Smooth muscle cell (in vitro differentiated cells): ENCODE data around the gene MED13L. TPM values are rescaled to one million over a fixed set of nuclear protein-coding genes. Genes with fewer than 3 reads are reported as not detected.
A peak's percentile ranks its signal among the peaks of the same experiment; 100 is the strongest.

Source experiments
- DNase-seq: peaks from one replicate; lab custom pipeline; 2025; ENCODE audit not compliant: unreplicated experiment; lab: John Stamatoyannopoulos, UW
- H2AFZ ChIP-seq: fragments of 200-600 bp; sonication (generic); 2 replicates; pipeline ENCODE4 v1.6.0; 2016; ENCODE audit warnings: antibody characterized with exemption, low read depth, mild to moderate bottlenecking
- H3F3A ChIP-seq: fragments of 200-600 bp; sonication (generic); 2 replicates; pipeline ENCODE4 v1.6.0; 2017; ENCODE audit warnings: antibody characterized with exemption, low read depth
- H3K27ac ChIP-seq: fragments of 200-600 bp; sonication (generic); 2 replicates; pipeline ENCODE4 v1.5.1; 2016; ENCODE audit warnings: low read depth, mild to moderate bottlenecking
- H3K27me3 ChIP-seq: fragments of 200-600 bp; sonication (generic); 2 replicates; pipeline ENCODE4 v1.6.1; 2016; ENCODE audit warnings: low read depth, mild to moderate bottlenecking
- H3K36me3 ChIP-seq: fragments of 200-600 bp; sonication (generic); 2 replicates; pipeline ENCODE4 v1.5.1; 2016; ENCODE audit warnings: low read depth
- H3K4me1 ChIP-seq: fragments of 200-600 bp; sonication (generic); 2 replicates; pipeline ENCODE4 v1.5.1; 2016; ENCODE audit warnings: low read depth
- H3K4me2 ChIP-seq: fragments of 200-600 bp; sonication (generic); 2 replicates; pipeline ENCODE4 v1.6.0; 2016; ENCODE audit warnings: mild to moderate bottlenecking
- H3K4me3 ChIP-seq: fragments of 200-600 bp; sonication (generic); 2 replicates; pipeline ENCODE4 v1.5.1; 2016; ENCODE audit warnings: mild to moderate bottlenecking
- H3K79me2 ChIP-seq: fragments of 200-600 bp; sonication (generic); 2 replicates; pipeline ENCODE4 v1.6.0; 2016; ENCODE audit warnings: low read depth, mild to moderate bottlenecking
- H3K9ac ChIP-seq: fragments of 200-600 bp; sonication (generic); 2 replicates; pipeline ENCODE4 v1.6.0; 2016; ENCODE audit warnings: low read depth
- H3K9me3 ChIP-seq: fragments of 200-600 bp; sonication (generic); replicated peaks from 2 replicates; pipeline ENCODE4 v1.5.1; 2016; ENCODE audit warnings: low read depth
- H4K20me1 ChIP-seq: fragments of 200-600 bp; sonication (generic); 2 replicates; pipeline ENCODE4 v1.6.0; 2016; ENCODE audit warnings: low read depth
- WGBS: methylation state at CpG from one replicate; pipeline ENCODE4 v1.1.7; 2016; ENCODE audit warnings: low lambda C conversion rate; 5-methylcytosine and 5-hydroxymethylcytosine counted together
- polyA plus RNA-seq: library from polyadenylated mRNA; unstranded; fragments of >200 nt; fragmentation: Nextera tagmentation; extraction: Ambion mirVana; gene quantifications from 2 replicates; pipeline ENCODE4 v1.2.1, GENCODE V29; 2016
- total RNA-seq: library from RNA; depleted of rRNA; stranded (reverse); fragments of >200 nt; gene quantifications from 2 replicates; pipeline ENCODE4 v1.2.3, GENCODE V29; 2014
- TF ChIP-seq, protein P1 (sequence below): fragments of 200-600 bp; sonication (generic); IDR thresholded peaks from 2 replicates; pipeline ENCODE4 v1.5.1; 2017; ENCODE audit warnings: borderline replicate concordance, mild to moderate bottlenecking, antibody characterized with exemption; ENCODE audit not compliant: insufficient read depth, poor library complexity, severe bottlenecking

The MED13L gene
- total and polyA plus RNA-seq, 2 experiments from 2014 or later: 13.2 to 74.3 TPM

DNA sequence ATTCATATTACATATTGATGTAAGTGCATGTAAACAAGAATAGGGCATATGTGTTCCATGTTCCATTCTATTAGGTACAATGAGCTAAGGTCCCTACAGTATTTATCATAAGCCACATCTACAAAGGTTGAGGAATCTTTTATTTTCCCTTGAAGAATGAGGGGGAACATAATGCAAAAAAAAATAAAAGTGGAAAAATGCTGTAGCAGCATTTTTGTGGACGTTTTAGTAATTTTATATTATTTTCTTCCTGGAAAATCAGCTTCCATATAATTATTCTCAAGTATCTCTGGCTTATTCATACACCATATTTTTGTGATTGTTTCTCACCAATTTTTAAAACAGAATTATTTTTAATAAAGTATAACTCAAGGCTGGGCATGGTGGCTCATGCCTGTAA is 148.7 kb downstream of the MED13L start:
- no peaks in the 10 kb centered on the region for H3K27me3 ChIP-seq
- H3F3A ChIP-seq: peaks cover 18% of the 10 kb centered on the region
- no peak for DNase-seq
- TF ChIP-seq, protein P1, sequence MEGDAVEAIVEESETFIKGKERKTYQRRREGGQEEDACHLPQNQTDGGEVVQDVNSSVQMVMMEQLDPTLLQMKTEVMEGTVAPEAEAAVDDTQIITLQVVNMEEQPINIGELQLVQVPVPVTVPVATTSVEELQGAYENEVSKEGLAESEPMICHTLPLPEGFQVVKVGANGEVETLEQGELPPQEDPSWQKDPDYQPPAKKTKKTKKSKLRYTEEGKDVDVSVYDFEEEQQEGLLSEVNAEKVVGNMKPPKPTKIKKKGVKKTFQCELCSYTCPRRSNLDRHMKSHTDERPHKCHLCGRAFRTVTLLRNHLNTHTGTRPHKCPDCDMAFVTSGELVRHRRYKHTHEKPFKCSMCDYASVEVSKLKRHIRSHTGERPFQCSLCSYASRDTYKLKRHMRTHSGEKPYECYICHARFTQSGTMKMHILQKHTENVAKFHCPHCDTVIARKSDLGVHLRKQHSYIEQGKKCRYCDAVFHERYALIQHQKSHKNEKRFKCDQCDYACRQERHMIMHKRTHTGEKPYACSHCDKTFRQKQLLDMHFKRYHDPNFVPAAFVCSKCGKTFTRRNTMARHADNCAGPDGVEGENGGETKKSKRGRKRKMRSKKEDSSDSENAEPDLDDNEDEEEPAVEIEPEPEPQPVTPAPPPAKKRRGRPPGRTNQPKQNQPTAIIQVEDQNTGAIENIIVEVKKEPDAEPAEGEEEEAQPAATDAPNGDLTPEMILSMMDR: no peak
- H3K36me3 ChIP-seq: no peaks in the 10 kb centered on the region
- WGBS: 83% methylated on average over 1 of the region's 1 CpG
- peaks cover 46% of the 10 kb centered on the region for H3K4me1 ChIP-seq
- no peaks in the 10 kb centered on the region for H3K9me3 ChIP-seq
- H3K27ac ChIP-seq: no peak overlapping the region
- peaks cover 100% of the 10 kb centered on the region for H3K79me2 ChIP-seq
- peaks cover 100% of the 10 kb centered on the region for H4K20me1 ChIP-seq
- no peak overlapping the region for H2AFZ ChIP-seq
- no peak overlapping the region for H3K4me3 ChIP-seq
- H3K9ac ChIP-seq: no peak overlapping the region
- H3K4me2 ChIP-seq: no peak overlapping the region

GRCh38 chr12:116127859-116128258 is 149.6 kb downstream of the MED13L start:
- Histone ChIP-seq H2AFZ (no peak overlapping the region), H3K27ac (peak overlapping the region; percentile 13), H3K36me3 (no peaks in the 10 kb centered on the region), H3K27me3 (no peaks in the 10 kb centered on the region), H3K79me2 (peaks cover 98% of the 10 kb centered on the region), H3K4me1 (peaks cover 53% of the 10 kb centered on the region), H4K20me1 (peaks cover 100% of the 10 kb centered on the region), H3K9ac (no peak overlapping the region), H3K4me3 (no peak overlapping the region), H3K4me2 (peak overlapping the region; percentile 63), H3F3A (peaks cover 20% of the 10 kb centered on the region), H3K9me3 (no peaks in the 10 kb centered on the region)
- 70% methylated on average over 2 of the region's 2 CpGs for WGBS
- TF ChIP-seq, protein P1: no peak
- DNase-seq: no peak

DNA sequence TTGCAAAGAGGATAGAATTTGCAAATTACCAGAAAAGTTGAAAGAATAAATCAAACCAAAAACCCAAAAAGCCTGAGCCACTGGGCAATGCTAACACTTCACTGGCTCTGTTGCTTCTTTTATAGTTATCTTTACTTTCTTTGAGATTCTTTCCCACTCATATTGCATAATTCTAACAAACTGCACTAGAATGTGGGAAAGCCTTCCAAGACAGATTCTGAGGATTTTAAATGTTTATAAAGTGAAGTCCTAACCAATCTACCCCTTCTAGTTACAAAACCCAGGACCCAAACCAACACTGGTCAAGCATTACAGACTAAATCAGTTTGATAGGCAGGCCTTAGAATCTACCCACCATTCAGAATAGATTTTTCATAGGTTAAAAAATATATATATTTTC is 150.9 kb downstream of the MED13L start:
- Histone ChIP-seq H3K4me2 (peak overlapping the region; percentile 63), H3K9me3 (no peaks in the 10 kb centered on the region), H3K4me3 (no peak overlapping the region), H4K20me1 (peaks cover 100% of the 10 kb centered on the region), H3K79me2 (peaks cover 98% of the 10 kb centered on the region), H3K27ac (peak overlapping the region; percentile 73), H3K4me1 (peaks cover 66% of the 10 kb centered on the region), H3K27me3 (no peaks in the 10 kb centered on the region), H3K9ac (no peak overlapping the region), H3F3A (peaks cover 20% of the 10 kb centered on the region), H3K36me3 (no peaks in the 10 kb centered on the region), H2AFZ (no peak overlapping the region)
- TF ChIP-seq, protein P1: no peak
- no peak for DNase-seq

DNA sequence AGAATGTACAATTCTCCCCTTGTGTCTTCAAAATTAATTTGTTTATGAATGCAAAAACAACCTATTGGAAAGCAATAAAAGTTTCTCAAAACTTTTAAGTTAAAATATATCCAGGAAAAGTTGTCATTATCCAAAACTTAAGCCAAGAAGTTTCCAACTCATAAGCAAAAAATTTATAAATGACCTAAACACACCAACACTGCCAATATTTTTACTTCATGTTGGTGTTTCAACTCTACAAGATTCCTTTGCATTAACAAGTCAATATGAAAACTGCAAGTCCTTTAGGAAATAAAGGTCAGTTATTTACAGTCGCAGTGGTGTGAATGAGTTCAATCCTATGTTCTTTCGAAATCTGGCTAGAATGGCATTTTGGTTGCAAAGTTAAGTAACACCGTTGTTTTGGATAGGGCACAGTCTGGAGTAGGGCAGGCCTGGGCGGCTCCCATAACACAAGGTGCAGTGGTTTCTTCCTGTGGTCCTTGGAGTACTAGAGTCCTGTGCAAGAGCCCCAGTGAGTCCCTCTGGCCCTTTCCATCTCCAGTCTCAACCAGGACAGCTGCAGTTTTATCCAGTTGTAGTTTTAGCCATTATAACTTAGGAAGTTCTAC is 151.4 kb downstream of the MED13L start:
- TF ChIP-seq, protein P1: no peak
- peak overlapping the region; percentile 73 for H3K27ac ChIP-seq
- H3K4me1 ChIP-seq: peaks cover 71% of the 10 kb centered on the region
- peaks cover 20% of the 10 kb centered on the region for H3F3A ChIP-seq
- no peak overlapping the region for H3K9ac ChIP-seq
- H3K4me2 ChIP-seq: peak overlapping the region; percentile 63
- no peak overlapping the region for H2AFZ ChIP-seq
- H3K79me2 ChIP-seq: peaks cover 98% of the 10 kb centered on the region
- WGBS: 62% methylated on average over 4 of the region's 4 CpGs
- H3K27me3 ChIP-seq: no peaks in the 10 kb centered on the region
- no peak for DNase-seq
- no peaks in the 10 kb centered on the region for H3K36me3 ChIP-seq
- peaks cover 100% of the 10 kb centered on the region for H4K20me1 ChIP-seq
- no peaks in the 10 kb centered on the region for H3K9me3 ChIP-seq
- H3K4me3 ChIP-seq: no peak overlapping the region
